DMS 273 treated with DMSO at 0.1 percent for 48 hours (cell line): ENCODE data around the gene RAB40C.

Experiments
- DNase-seq: peaks from one replicate; lab custom pipeline; 2025; lab: John Stamatoyannopoulos, UW

Gene RAB40C

DNA sequence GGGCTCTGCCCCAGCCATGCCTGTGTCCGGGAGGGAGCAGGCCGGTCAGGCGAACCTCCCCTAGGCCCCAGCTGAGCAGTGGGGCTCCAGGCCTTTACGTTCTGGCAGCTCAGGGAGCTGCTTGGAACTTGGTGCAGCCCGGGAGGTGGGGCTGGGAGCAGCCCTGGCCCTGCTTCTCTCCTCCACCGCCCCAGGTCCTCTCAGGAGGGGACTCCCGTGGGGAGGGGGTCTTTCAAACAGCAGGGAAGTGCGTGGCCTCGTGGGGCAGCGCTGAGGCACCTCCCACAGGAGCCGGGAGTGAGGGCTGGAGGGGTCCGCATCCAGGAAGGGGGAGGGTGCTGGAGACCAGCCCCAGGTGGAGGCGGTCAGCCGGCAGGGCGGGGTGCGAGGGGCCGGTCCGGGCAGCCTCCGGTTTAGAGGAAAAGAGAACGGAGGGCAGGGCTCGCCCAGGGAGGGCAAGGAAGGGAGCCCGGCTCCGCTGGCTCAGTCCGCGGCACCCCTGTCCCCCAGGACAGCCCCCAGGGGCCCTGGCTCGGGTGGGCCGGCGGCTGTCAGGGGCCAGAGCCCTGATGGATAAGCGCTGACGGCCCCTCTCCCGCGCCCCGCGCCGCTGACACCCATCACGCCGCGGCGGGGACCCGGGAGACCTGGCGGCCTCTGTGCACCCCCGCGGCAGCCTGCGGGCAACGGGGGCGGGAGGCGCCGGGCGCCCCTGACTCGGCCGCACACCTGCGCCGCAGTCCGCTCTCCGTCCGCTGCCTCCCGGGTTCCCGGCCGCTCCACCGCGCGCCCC lies 30.3 kb upstream of the RAB40C start:
- no peak for DNase-seq

DNA sequence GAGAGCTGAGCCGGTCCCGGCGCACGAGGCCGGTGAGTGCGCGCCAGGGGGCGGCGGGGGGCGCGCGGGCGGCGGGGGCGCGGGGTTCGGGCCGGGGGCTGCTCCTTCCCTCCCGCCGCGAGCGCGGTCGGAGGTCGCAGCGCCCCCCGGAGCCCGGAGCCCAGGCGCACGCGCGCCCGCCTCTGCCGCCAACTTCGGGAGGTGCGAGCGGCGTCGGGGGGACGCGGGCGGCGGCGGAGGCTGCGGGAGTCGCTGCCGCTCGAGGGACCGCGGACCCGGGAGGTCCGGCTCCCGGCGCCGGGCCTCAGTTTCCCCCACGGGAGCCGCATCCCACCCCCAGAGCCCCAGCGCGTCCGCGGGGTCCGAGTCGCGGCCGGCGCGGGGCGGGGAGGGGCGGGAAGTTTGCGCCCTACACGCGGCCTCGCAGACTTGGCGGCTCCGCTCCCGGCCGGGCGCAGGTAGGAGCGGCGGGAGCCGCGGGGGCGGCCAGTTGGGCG lies 29.6 kb upstream of the RAB40C start, which contains the start of gene PRR35:
TSS of gene PRR35 (plus strand) at position 191 of the 497 bp plus-strand sequence. CDS start 2,901 bp downstream, outside the sequence.
- DNase-seq: no peak

DNA sequence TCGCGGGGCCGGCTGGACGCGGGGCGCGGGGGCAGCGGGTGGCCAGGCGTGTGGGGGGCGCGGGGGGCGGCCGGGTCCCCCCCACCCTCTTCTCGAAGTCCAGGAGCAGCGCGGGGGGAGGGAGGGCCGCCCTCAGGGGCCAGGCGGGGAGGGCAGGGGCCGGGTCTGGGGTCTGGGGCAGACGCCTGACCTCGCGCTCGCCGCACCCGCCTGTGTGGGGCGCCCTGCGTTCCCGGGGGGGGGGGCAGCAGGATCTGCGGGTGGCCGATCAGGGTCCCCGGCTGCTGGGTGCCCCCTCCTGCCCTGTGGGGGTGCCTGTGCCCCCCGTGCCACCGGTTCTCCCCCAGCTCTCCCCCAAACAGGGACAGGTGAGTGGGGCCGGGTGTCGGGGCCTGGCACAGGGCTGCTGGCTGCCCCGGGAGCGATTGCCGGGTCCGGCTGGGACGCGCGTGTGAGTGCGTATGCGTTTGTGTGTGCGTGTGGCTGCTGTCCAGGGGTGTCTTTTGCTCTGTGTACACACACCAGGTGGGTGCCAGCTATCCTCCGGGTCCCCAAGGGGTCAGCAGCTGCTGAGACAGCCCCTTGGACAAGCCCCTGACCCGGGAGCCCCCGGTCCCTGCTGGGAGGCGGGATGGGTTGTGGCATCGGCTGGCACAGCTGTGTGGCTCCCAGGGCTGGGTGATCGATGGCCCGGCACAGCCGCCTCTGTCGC lies 29.0 kb upstream of the RAB40C start:
- no peak for DNase-seq

GRCh38 chr16:561413-561794 lies 28.5 kb upstream of the RAB40C start:
- DNase-seq: no peak

- DNase-seq: no peak
These were observed 27.6 kb upstream of the RAB40C start for GRCh38 chr16:561957-562938.

GRCh38 chr16:563072-563644 lies 26.7 kb upstream of the RAB40C start:
- DNase-seq: no peak

GRCh38 chr16:564690-565418 lies 25.0 kb upstream of the RAB40C start:
- no peak for DNase-seq

DNA sequence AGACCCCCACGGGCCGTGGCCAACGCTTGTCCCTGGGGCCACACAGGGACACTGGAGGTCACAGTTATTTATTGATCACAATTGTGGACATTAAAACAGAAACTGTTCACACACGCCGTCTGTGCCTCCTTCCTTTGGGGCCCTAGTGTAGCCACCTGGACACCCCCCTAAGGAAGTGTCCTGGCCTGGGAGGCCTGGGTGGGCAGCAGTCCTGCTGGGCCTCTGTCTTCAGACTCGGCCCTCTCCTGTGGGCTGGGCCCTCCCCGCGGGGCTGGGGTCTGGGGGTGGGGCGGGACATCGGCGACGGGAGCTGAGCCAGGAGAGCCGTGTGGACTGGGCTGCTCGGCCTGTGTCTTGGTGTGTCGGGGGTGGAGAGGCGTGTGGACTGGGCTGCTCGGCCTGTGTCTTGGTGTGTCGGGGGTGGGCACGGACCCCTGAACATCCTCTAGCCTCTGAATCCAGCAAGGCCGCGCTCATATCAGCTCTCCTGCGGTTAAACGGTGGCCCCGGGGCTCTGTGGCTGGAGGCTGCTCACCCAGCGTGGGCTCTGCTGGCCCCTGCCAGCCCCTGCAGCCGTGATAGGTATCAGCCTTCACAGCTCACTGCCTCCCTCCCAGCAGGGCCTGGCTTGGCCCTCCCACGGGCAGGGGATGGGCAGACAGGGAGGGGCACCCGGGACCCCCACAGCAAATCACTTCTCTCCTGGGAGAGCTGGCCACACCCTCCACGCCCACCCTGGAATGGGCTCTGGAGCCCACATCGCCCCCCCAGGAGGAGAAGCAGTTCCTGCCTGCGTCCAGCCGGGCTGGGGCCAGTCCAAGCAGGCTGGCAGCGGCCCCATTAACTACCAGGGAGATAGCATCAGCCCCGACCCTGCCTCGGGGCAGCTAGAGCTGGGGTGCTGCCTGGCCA lies 24.2 kb upstream of the RAB40C start:
- no peak for DNase-seq

DNA sequence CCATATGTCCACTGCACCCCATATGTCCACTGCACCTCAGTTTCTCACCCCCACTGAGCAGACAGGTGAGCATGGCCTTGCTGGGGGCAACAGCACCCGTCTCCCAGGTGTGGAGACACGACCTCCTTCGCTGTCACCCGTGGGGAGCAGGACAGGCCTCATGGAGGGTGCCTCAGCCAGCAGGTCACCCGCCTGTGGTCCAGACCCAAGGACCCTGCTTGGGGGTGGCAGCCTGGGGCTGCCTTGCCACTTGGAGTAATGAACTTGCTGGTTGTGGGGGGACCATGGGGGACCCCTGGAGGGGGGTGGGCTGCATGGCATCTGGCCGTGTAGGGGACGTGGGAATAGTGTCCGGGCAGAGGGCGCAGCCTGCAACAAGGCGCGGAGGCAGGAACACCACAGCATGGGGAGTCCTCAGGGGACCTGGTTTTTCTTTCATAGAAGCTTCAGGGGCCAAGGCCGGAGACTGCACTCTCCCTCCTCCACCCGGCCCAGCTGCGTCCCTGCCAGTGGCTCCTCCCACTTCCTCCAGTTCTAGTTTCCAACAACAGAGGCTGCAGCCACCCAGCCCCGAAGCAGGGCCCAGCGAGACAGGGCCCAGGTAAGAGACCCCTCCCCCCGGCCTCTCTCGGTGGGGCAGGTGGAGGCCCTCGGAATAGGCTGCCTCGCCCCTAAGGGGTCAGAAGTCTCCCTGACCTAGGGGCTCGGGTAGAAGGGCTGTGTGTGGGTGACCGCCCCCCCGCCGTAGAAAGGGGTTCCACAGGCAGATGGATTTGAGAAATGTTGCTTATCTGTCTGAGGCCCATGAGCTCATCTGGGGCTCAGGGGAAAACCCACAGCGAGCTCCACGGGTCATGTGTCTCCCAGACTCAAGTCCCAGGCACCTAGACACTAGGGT lies 23.1 kb upstream of the RAB40C start, which contains the start of gene NHLRC4:
TSS of gene NHLRC4 (plus strand) at position 531 of the 898 bp plus-strand sequence. CDS start 1,043 bp downstream, outside the sequence.
- no peak for DNase-seq

GRCh38 chr16:567373-568256 lies 22.3 kb upstream of the RAB40C start:
- DNase-seq: no peak

GRCh38 chr16:568401-569258 lies 21.2 kb upstream of the RAB40C start:
- no peak for DNase-seq

DNA sequence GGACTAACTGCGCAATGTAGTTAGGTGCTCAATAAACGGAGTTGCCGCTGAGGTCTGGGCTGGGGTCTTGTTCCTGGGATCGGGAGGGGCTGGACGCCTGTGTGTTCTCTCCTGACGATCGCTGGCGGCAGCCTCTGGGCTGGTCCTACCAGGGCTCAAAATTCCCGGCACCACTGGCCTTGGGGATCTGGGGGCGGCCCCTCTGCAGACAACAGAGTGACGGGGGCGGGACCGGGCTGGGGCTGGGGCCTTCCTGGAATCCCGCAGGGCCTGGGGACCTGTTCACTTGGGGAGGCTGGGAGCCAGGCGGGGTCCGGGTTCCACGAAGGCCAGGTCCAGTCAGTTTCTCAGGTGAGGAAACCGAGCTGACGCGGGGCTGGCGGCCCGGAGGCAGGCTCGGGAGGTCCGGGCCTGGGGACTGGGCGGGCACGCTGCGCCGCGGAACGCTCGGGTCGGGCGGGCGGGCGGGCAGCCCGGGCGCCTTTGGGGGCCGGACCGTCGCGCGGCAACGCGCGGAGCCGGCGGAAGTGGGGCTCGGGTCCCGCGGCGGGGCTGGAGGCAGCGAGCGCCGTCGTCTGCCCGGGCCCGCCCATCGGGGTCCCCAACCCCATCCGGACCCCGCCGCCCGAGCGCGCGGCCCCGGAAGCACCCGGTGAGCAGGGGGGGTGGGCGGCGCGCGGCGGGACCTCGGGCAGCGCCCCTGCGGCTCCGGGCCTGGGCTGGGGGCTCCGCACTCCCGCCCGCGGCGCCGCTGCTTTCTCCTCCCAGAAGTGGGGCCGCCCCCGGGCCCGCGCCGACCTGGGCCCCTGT lies 20.2 kb upstream of the RAB40C start, which contains the start of gene PIGQ:
TSS of gene PIGQ (plus strand) at position 524 of the 810 bp plus-strand sequence. CDS start 4,107 bp downstream, outside the sequence.
- DNase-seq: peak; percentile 21

- DNase-seq: no peak
These were observed 16.8 kb upstream of the RAB40C start for GRCh38 chr16:572865-573650.

- DNase-seq: no peak
These were observed 15.7 kb upstream of the RAB40C start for GRCh38 chr16:574021-574760.
